CD8-positive, alpha-beta memory T cell (primary cell): ENCODE measurements around the gene OPTN. TPM values are rescaled to one million over a fixed set of nuclear protein-coding genes. Genes with fewer than 3 reads are reported as not detected.
"Not testable (repeated sequence)": the region's sequence is repeated elsewhere in the genome, so short reads cannot be mapped to it uniquely, and the experiment has no call there.

Experiments used
- CTCF ChIA-PET: fragments of 350-600 bp; sonication (Branson Sonifier 250); formaldehyde crosslinking; loops from one replicate; lab custom pipeline; 2021; ENCODE audit warnings: antibody characterized with exemption; lab: Charles Lee
- POLR2A ChIA-PET: fragments of 350-600 bp; sonication (Branson Sonifier 250); formaldehyde crosslinking; loops from one replicate; lab custom pipeline; 2021; ENCODE audit warnings: antibody characterized with exemption; lab: Charles Lee
- DNase-seq, 5 donors: peaks; one replicate each; pipeline versions ENCODE4 v3.0.0 to v3.0.0-alpha.2; 2020 to 2022; ENCODE audit warnings: mixed read lengths in 1 of 5
- H3K27ac ChIP-seq: one replicate; pipeline ENCODE4 v1.7.0; 2013; ENCODE audit warnings: low read depth, mild to moderate bottlenecking, low read length, moderate library complexity
- H3K27me3 ChIP-seq: 2 replicates; pipeline ENCODE4 v1.7.0; 2013; ENCODE audit warnings: low read length, mild to moderate bottlenecking; ENCODE audit not compliant: insufficient read depth, poor library complexity, severe bottlenecking
- H3K36me3 ChIP-seq: 2 replicates; pipeline ENCODE4 v1.7.0; 2013; ENCODE audit warnings: mild to moderate bottlenecking, low read length, moderate library complexity; ENCODE audit not compliant: insufficient read depth
- H3K4me1 ChIP-seq: 2 replicates; pipeline ENCODE4 v1.7.0; 2013; ENCODE audit warnings: mild to moderate bottlenecking, low read length, moderate library complexity; ENCODE audit not compliant: insufficient read depth
- H3K4me3 ChIP-seq: 2 replicates; pipeline ENCODE4 v1.7.0; 2013; ENCODE audit warnings: mild to moderate bottlenecking, low read length
- H3K9me3 ChIP-seq: 2 replicates; pipeline ENCODE4 v1.7.0; 2013; ENCODE audit warnings: mild to moderate bottlenecking, low read length
- H3K27ac Mint-ChIP-seq, 8 donors: one replicate each; pipeline ENCODE4 v1.8.0; 2020 to 2021; ENCODE audit warnings: mixed read lengths in 8 of 8, mild to moderate bottlenecking in 6 of 8, inconsistent platforms in 3 of 8, moderate library complexity in 3 of 8
- H3K27me3 Mint-ChIP-seq, 2 donors: one replicate each; pipeline ENCODE4 v1.8.0; 2020 to 2021; ENCODE audit warnings: mixed read lengths in 2 of 2, mild to moderate bottlenecking in 1 of 2, moderate library complexity in 1 of 2
- H3K36me3 Mint-ChIP-seq, 3 donors: one replicate each; pipeline ENCODE4 v1.8.0; 2020 to 2021; ENCODE audit warnings: mixed read lengths in 3 of 3, inconsistent platforms in 1 of 3, mild to moderate bottlenecking in 1 of 3
- H3K4me1 Mint-ChIP-seq, 3 donors: one replicate each; pipeline ENCODE4 v1.8.0; 2020 to 2021; ENCODE audit warnings: mixed read lengths in 3 of 3, inconsistent platforms in 1 of 3, mild to moderate bottlenecking in 1 of 3
- H3K4me3 Mint-ChIP-seq, 7 donors: one replicate each; pipeline ENCODE4 v1.8.0; 2020 to 2021; ENCODE audit warnings: mixed read lengths in 7 of 7, mild to moderate bottlenecking in 6 of 7, moderate library complexity in 4 of 7, inconsistent platforms in 2 of 7
- H3K9me3 Mint-ChIP-seq, 5 donors: one replicate each; pipeline ENCODE4 v1.8.0; 2020 to 2022; ENCODE audit warnings: mixed read lengths in 5 of 5, mild to moderate bottlenecking in 3 of 5, moderate library complexity in 2 of 5, inconsistent platforms in 1 of 5
- polyA plus RNA-seq: library from polyadenylated mRNA; unstranded; fragments of 300-500 nt; fragmentation: Illumina TruSeq; gene quantifications from one replicate; pipeline ENCODE4 v1.2.3, GENCODE V29; 2021
- total RNA-seq, 2 experiments: library from RNA; stranded (reverse); gene quantifications; one replicate each; pipeline ENCODE4 v1.2.3, GENCODE V29; 2021

Gene OPTN
- total and polyA plus RNA-seq, 3 experiments from 2014 or later = 53.4 to 96.9 (median 55.3) TPM

GRCh38 chr10:13091801-13092200 lies 8.2 kb upstream of the OPTN start:
- no peaks in the 10 kb centered on the region for H3K36me3 ChIP-seq
- Mint-ChIP-seq H3K9me3 (peaks cover 0 to 3% (median 0%) of the 10 kb centered on the region in 5 donors), H3K27ac (peak overlapping the region in 1 of 8 donors; percentile 65), H3K4me1 (peaks cover under 1 to 3% (median 2%) of the 10 kb centered on the region in 3 donors), H3K4me3 (no peak overlapping the region), H3K27me3 (peaks cover 2 to 20% of the 10 kb centered on the region in 2 donors), H3K36me3 (peaks cover 0 to 9% (median 1%) of the 10 kb centered on the region in 3 donors)
- no peaks in the 10 kb centered on the region for H3K9me3 ChIP-seq
- no peak overlapping the region for H3K4me3 ChIP-seq
- H3K27me3 ChIP-seq = no peaks in the 10 kb centered on the region
- no peak for DNase-seq
- no peak overlapping the region for H3K27ac ChIP-seq
- CTCF ChIA-PET = no interaction called here
- peaks cover under 1% of the 10 kb centered on the region for H3K4me1 ChIP-seq
- POLR2A ChIA-PET = interaction anchor here (0.6 kb wide), 2 partner anchors 8 to 211 kb away, joined by 3 read pairs; no protein-coding TSS in a partner anchor

- Mint-ChIP-seq H3K4me3 (no peak overlapping the region), H3K9me3 (peaks cover 0 to 3% (median 0%) of the 10 kb centered on the region in 5 donors), H3K27me3 (peaks cover 0 to 17% of the 10 kb centered on the region in 2 donors), H3K36me3 (peaks cover 0 to 9% (median 1%) of the 10 kb centered on the region in 3 donors), H3K4me1 (peaks cover 3 to 8% (median 6%) of the 10 kb centered on the region in 3 donors), H3K27ac (no peak overlapping the region)
- H3K27ac ChIP-seq = no peak overlapping the region
- H3K9me3 ChIP-seq = no peaks in the 10 kb centered on the region
- peaks cover 5% of the 10 kb centered on the region for H3K4me1 ChIP-seq
- H3K36me3 ChIP-seq = no peaks in the 10 kb centered on the region
- CTCF ChIA-PET = interaction anchor here (1.2 kb wide), 1 partner anchor 26 kb away, joined by 3 read pairs; no protein-coding TSS in a partner anchor
- H3K27me3 ChIP-seq = no peaks in the 10 kb centered on the region
- no peak overlapping the region for H3K4me3 ChIP-seq
- POLR2A ChIA-PET = interaction anchor here (0.5 to 0.6 kb wide), 2 partner anchors 210 to 487 kb away, joined by 3 read pairs; no protein-coding TSS in a partner anchor
- no peak for DNase-seq
These were observed 7.5 kb upstream of the OPTN start for GRCh38 chr10:13092291-13093102.

DNA sequence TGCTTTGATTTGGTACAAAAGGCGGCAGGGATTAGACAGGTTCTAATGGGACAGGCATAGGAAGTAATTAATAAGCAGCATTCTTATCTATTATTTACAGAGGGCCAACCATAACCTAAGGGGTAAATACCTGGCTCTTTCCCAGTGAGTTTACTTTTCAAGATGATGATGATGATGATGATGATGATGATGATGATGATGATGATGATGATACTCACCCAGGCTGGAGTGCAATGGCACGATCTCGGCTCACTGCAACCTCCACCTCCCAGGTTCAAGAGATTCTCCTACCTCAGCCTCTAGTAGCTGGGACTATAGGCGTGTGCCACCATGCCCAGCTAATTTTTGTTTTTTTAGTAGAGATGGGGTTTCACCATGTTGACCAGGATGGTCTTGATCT lies 5.9 kb upstream of the OPTN start:
- H3K27ac ChIP-seq, POLR2A ChIA-PET, DNase-seq, H3K36me3 Mint-ChIP-seq, H3K36me3 ChIP-seq, H3K4me3 ChIP-seq, H3K9me3 Mint-ChIP-seq, H3K4me1 ChIP-seq, H3K27me3 ChIP-seq, H3K9me3 ChIP-seq, H3K4me1 Mint-ChIP-seq: not testable (repeated sequence)
- peak overlapping the region in 1 of 7 donors; percentile 10 for H3K4me3 Mint-ChIP-seq
- peaks cover 0 to 12% of the 10 kb centered on the region in 2 donors for H3K27me3 Mint-ChIP-seq
- CTCF ChIA-PET = interaction anchor here (1.2 kb wide), 1 partner anchor 25 kb away, joined by 3 read pairs; no protein-coding TSS in a partner anchor
- peak overlapping the region in 1 of 8 donors; percentile 51 for H3K27ac Mint-ChIP-seq

DNA sequence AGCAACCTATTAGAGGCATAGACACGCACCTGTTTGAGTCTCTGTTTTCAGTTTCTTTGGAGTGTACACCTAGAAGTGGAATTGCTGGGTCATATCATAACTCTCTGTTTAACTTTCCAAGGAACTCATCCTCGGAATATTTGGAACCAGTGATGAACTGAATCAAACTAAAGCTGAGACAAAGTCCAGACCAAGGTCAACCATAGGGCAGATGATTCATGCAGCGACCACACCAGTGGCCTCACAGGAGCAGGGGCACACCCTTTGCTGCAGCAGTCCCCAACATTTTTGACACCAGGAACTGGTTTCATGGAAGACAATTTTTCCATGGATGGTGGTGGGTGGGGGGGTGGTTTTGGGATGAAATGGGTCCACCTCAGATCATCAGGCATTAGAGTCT lies 4.9 kb upstream of the OPTN start:
- Mint-ChIP-seq H3K9me3 (peaks cover 0 to 3% (median 0%) of the 10 kb centered on the region in 5 donors), H3K27me3 (peaks cover 0 to 12% of the 10 kb centered on the region in 2 donors), H3K27ac (peak overlapping the region in 1 of 8 donors; percentile 7), H3K4me3 (no peak overlapping the region), H3K4me1 (peaks cover 9 to 15% (median 13%) of the 10 kb centered on the region in 3 donors), H3K36me3 (peaks cover 1 to 9% (median 5%) of the 10 kb centered on the region in 3 donors)
- no peaks in the 10 kb centered on the region for H3K9me3 ChIP-seq
- no peak overlapping the region for H3K4me3 ChIP-seq
- ChIA-PET CTCF (no interaction called here), POLR2A (no interaction called here)
- DNase-seq = no peak
- no peaks in the 10 kb centered on the region for H3K36me3 ChIP-seq
- no peaks in the 10 kb centered on the region for H3K27me3 ChIP-seq
- peaks cover 8% of the 10 kb centered on the region for H3K4me1 ChIP-seq
- H3K27ac ChIP-seq = no peak overlapping the region

DNA sequence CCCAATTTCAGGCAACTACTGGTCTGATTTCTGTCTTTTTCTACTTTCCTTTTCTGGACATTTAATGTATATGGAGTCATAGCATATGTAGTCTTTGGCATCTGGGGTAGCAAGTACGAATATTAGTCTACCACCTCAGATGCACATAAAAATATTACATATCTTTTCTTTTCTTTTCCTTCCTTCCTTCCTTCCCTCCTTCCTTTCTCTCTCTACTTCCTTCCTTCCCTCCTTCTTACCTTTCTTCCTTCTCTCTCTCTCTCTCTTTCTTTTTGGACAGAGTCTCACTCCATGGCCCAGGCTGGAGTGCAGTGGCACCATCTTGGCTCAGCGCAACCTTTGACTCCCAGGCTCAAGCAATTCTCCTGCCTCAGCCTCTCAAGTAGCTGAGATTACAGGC lies 4.0 kb upstream of the OPTN start:
- peaks cover 1 to 11% (median 9%) of the 10 kb centered on the region in 3 donors for H3K36me3 Mint-ChIP-seq
- Histone ChIP-seq H3K4me1 (peaks cover 10% of the 10 kb centered on the region), H3K27ac (no peak overlapping the region), H3K4me3 (no peak overlapping the region), H3K27me3 (no peaks in the 10 kb centered on the region), H3K9me3 (no peaks in the 10 kb centered on the region), H3K36me3 (no peaks in the 10 kb centered on the region)
- DNase-seq = no peak
- ChIA-PET POLR2A (no interaction called here), CTCF (no interaction called here)
- H3K9me3 Mint-ChIP-seq = peaks cover 0 to 3% (median 0%) of the 10 kb centered on the region in 5 donors
- H3K4me1 Mint-ChIP-seq = peaks cover 13 to 21% (median 18%) of the 10 kb centered on the region in 3 donors
- H3K27ac Mint-ChIP-seq = peak overlapping the region in 1 of 8 donors; percentile 32
- H3K27me3 Mint-ChIP-seq = peaks cover 0 to 8% of the 10 kb centered on the region in 2 donors
- H3K4me3 Mint-ChIP-seq = no peak overlapping the region

- H3K27me3 Mint-ChIP-seq = no peaks in the 10 kb centered on the region
- H3K36me3 ChIP-seq = no peaks in the 10 kb centered on the region
- peak in 4 of 5 donors; percentile 20 to 64 (median 50) for DNase-seq
These were observed 758 bp upstream of the OPTN start for GRCh38 chr10:13099144-13099665.

DNA sequence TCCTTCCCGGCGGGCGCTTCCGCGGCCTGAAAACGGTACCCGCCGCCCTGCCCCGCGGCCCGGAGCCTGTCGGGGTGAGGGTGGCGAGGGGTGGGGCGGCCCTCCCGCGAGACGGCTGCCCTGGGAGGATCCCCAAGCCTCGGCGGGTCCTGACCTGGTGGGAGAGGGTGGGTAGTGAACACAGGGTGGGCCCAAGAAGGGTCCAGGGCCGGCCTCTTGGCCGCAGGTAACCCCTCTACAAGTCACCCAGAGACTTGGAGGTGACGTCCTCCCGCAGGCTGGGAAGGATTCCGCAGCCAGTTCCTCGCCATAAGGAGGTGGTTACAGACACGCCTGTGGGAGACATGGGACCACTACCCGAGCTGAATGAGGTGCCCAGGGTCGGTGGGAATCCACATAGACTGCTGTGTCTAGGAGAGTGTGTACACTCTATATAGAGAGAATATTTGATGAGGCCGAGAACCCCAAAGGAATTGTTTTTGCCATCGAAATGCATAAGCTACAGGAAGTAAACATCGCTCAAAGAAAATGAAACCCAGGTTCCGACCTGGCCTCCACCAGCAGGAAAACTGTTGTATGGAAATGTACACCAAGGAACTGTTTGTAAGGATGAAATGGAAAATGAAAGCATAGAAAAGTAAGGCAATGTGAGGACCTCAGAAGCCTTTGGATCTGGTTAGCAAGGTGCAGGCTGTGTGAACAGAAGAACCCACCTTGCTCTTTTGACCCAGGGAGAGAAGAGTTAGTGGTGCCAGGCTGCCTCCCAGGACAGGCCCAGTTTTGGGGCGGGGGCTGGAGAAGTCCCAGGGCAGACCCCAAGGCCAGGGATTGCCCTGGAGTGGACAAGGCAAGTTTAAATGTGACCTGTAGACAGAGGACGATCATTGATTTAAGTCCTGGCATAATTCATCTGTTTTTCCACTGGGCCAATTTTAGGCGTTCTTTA lies 659 bp downstream of the OPTN start:
- no peaks in the 10 kb centered on the region for H3K9me3 ChIP-seq
- H3K27me3 Mint-ChIP-seq = no peaks in the 10 kb centered on the region
- no peaks in the 10 kb centered on the region for H3K27me3 ChIP-seq
- peak overlapping the region; percentile 89 for H3K27ac ChIP-seq
- H3K9me3 Mint-ChIP-seq = no peaks in the 10 kb centered on the region
- peaks cover 0 to 36% (median 3%) of the 10 kb centered on the region in 3 donors for H3K36me3 Mint-ChIP-seq
- peak overlapping the region; percentile 92 to 98 (median 96) for H3K27ac Mint-ChIP-seq
- H3K4me3 Mint-ChIP-seq = peak overlapping the region; percentile 86 to 97 (median 91)
- H3K4me1 Mint-ChIP-seq = peaks cover 47 to 64% (median 61%) of the 10 kb centered on the region in 3 donors
- H3K4me3 ChIP-seq = peak overlapping the region; percentile 63
- POLR2A ChIA-PET = interaction anchor here (0.6 to 1.4 kb wide), 5 partner anchors 7 to 613 kb away, joined by 3 to 12 read pairs (median 4); partner anchors contain the start of gene PHYH
- CTCF ChIA-PET = interaction anchor here (0.9 to 2.4 kb wide), 7 partner anchors 9 to 340 kb away, joined by 3 to 27 read pairs (median 4); partner anchors contain the start of gene MCM10
- H3K36me3 ChIP-seq = no peaks in the 10 kb centered on the region
- DNase-seq = peak in 2 of 5 donors; percentile 27 to 50
- H3K4me1 ChIP-seq = peaks cover 39% of the 10 kb centered on the region

More at GRCh38 chr10:13099144-13099665, 758 bp upstream of the OPTN start:
- no peaks in the 10 kb centered on the region for H3K9me3 Mint-ChIP-seq
- H3K27ac ChIP-seq = peak overlapping the region; percentile 89
- peaks cover 30% of the 10 kb centered on the region for H3K4me1 ChIP-seq
- no peaks in the 10 kb centered on the region for H3K9me3 ChIP-seq
- H3K36me3 Mint-ChIP-seq = peaks cover 0 to 25% (median 5%) of the 10 kb centered on the region in 3 donors
- peaks cover 37 to 51% (median 47%) of the 10 kb centered on the region in 3 donors for H3K4me1 Mint-ChIP-seq
- no peaks in the 10 kb centered on the region for H3K27me3 ChIP-seq
- CTCF ChIA-PET = interaction anchor here (0.9 to 2.4 kb wide), 9 partner anchors 10 to 341 kb away, joined by 3 to 27 read pairs (median 4); partner anchors contain the start of gene MCM10
- peak overlapping the region; percentile 44 for H3K4me3 ChIP-seq
- peak overlapping the region; percentile 92 to 99 (median 97) for H3K27ac Mint-ChIP-seq
- POLR2A ChIA-PET = interaction anchor here (0.5 to 1.4 kb wide), 6 partner anchors 8 to 203 kb away, joined by 3 to 12 read pairs (median 5); partner anchors contain the start of gene PHYH
- H3K4me3 Mint-ChIP-seq = peak overlapping the region; percentile 86 to 97 (median 93)
